Natural killer cell treated with Interleukin-12 subunit alpha and Interleukin-12 subunit beta and Interleukin-15 and Interleukin-18, amount 100 ng/mL, for 72 hours (primary cell): ENCODE data around the gene FHIT. TPM values are rescaled to one million over a fixed set of nuclear protein-coding genes. Genes with fewer than 3 reads are reported as not detected.

Experiments used
- ATAC-seq, 2 donors: fragments of 150-1000 bp; cut with Tn5 transposase in 1 of 2; sonication (Bioruptor Pico), chemical (Tn5 transposase) in 1 of 2; 2 replicates each; pipeline ENCODE4 v1.10.0; 2021
- DNase-seq: peaks from one replicate; pipeline ENCODE4 v3.0.0; 2022; ENCODE audit warnings: low spot score
- H3K27ac Mint-ChIP-seq, 2 donors: 1 replicate in 1 of 2; 2 replicates in 1 of 2; pipeline ENCODE4 v1.8.0; 2022; ENCODE audit warnings: mixed read lengths in 2 of 2, mild to moderate bottlenecking in 1 of 2, moderate library complexity in 1 of 2
- H3K27me3 Mint-ChIP-seq, 2 donors: 1 replicate in 1 of 2; 2 replicates in 1 of 2; pipeline ENCODE4 v1.8.0; 2022; ENCODE audit warnings: mixed read lengths in 2 of 2
- H3K36me3 Mint-ChIP-seq: one replicate; pipeline ENCODE4 v1.8.0; 2022; ENCODE audit warnings: mixed read lengths
- H3K4me1 Mint-ChIP-seq, 2 donors: 1 replicate in 1 of 2; 2 replicates in 1 of 2; pipeline ENCODE4 v1.8.0; 2022; ENCODE audit warnings: low read depth in 2 of 2, mixed read lengths in 2 of 2, mild to moderate bottlenecking in 1 of 2
- H3K4me3 Mint-ChIP-seq: one replicate; pipeline ENCODE4 v1.8.0; 2022; ENCODE audit warnings: mixed read lengths
- H3K9me3 Mint-ChIP-seq: 2 replicates; pipeline ENCODE4 v1.8.0; 2022; ENCODE audit warnings: mixed read lengths
- total RNA-seq, 2 donors: library from RNA; stranded (reverse); gene quantifications; one replicate each; pipeline ENCODE4 v1.2.3, GENCODE V29; 2022

FHIT gene
- total RNA-seq, 2 donors from 2014 or later: 2.4 to 3.0 TPM

DNA sequence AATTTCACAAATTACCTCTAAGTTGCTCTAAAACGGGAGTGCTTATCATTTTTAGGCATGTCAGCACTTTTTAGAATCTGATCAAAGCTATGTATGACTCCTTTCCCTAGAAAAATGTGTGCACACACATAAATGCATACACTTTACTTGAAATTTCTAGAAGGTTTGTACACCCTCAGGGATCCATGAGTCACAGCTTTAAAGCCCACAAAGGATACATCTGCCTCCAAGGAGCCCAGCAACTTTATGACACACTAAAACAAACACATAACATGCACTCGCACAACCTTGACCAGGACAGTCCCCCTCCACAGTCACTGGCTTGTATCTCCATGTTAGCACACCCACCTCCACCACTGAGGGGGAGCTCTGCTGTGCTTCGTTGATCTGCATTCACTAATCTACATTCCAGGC is 1479.5 kb downstream of the FHIT start:
- Mint-ChIP-seq H3K27ac (no peak overlapping the region), H3K9me3 (no peaks in the 10 kb centered on the region), H3K36me3 (no peaks in the 10 kb centered on the region), H3K4me1 (peaks cover 22 to 33% of the 10 kb centered on the region in 2 donors), H3K4me3 (no peak overlapping the region), H3K27me3 (peaks cover 13 to 14% of the 10 kb centered on the region in 2 donors)
- ATAC-seq: no peak
- no peak for DNase-seq

DNA sequence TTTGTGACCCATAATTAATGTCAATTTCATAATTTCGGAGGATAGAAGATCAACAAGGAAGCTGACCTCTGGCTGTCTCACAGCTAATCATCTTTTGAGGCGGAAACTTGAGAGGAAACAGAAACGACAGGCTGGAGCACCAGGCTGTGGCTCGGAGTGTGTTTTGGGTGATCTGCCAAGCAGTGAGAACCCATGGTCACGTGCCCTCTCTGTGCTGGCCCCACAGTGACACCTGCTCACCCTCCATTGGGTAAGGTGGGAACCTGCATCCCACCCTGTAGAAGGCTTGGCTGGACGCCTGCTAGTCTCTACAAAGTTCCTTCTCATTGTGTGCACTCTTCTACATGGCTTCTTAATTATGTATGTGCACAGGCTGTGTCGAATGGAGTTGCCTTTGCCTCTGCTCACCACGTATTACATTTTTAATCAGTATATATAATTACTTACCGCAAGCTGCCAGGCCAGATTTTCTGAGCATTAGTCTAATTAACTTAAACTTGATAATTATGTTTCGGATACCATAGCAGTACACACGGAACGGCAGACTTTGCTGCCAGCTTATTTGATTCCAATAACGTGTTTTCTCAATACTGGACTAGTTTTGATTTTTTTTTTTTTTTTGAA is 1482.0 kb downstream of the FHIT start:
- no peak overlapping the region for H3K27ac Mint-ChIP-seq
- DNase-seq (no peak), ATAC-seq (no peak)
- H3K4me1 Mint-ChIP-seq: peaks cover 22 to 24% of the 10 kb centered on the region in 2 donors
- no peaks in the 10 kb centered on the region for H3K9me3 Mint-ChIP-seq
- H3K36me3 Mint-ChIP-seq: no peaks in the 10 kb centered on the region
- no peak overlapping the region for H3K4me3 Mint-ChIP-seq
- peaks cover 11 to 13% of the 10 kb centered on the region in 2 donors for H3K27me3 Mint-ChIP-seq

DNA sequence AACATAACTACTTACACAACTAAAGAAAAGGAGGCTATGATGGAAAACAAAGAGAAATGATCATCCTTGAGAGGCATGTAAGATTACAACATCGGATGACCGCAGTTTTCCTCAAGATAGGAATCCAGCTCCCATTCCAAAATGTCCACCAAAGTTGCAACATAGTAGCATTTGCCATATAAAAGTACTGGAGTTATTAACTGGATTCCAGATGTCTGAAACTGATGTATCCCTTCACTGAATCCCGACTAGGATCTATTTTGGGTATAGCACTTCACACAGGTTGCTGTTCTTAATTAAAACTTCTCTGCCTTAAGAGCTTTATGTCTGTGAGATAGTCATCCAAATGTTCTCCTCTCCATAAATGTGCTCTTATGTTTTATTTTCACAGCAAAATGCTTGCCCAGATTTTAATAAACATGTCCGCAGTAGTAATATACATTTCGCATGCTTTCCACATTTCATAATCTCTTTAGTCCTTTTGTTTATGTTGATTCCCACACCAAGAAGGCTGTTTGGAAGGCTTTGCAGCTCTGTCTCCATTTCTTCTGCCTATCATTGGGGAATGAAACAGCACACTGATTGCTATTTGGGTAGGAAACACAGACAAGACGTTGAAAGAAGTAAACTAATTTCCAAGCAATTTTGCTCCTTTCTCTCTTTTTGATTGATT is 1484.9 kb downstream of the FHIT start:
- no peak for ATAC-seq
- Mint-ChIP-seq H3K27ac (no peak overlapping the region), H3K4me1 (peaks cover 0 to 3% of the 10 kb centered on the region in 2 donors), H3K36me3 (no peaks in the 10 kb centered on the region), H3K27me3 (peaks cover 7 to 13% of the 10 kb centered on the region in 2 donors), H3K4me3 (no peak overlapping the region), H3K9me3 (no peaks in the 10 kb centered on the region)
- DNase-seq: no peak

DNA sequence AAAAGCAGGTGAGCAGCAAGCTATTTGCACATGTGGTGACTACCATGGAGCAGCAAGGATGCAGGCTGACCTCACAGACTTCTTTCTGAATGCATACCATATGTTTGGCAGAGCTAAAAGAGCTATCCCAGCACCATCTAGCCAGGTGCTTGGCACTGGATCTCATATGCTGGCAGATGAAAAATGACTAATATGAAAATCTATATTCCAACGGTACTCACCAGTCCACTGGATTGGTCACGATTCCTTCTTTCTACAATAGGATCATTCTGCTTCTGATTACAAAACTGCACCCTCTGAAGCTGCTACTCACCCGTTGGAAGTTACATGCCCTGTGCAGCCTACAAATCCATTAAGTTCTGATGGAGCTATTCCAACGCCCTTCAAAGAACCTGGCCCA is 1487.1 kb downstream of the FHIT start:
- DNase-seq: no peak
- Mint-ChIP-seq H3K4me1 (peaks cover 2 to 9% of the 10 kb centered on the region in 2 donors), H3K9me3 (no peaks in the 10 kb centered on the region)

DNA sequence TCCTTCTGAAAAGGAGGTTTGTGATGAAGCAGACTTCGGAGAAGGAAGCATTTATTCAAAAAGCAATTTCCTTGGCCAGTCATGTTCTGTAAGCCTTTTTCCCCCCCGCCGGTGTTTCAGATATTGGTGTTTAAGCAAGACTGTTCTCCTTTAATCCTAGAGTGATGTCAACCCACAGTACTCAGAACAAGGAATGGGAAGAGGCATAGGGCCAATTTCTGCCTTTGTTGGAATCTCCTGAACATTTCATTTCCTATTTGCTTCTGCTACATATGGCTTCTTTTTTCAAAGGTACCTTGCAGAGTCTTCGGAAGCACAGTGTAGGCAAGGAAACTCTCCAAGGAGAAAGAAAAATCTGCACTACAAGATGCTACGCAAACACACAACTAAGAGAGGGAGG is 1488.3 kb downstream of the FHIT start:
- H3K9me3 Mint-ChIP-seq: peaks cover 4% of the 10 kb centered on the region
- H3K4me3 Mint-ChIP-seq: no peak overlapping the region
- no peak for ATAC-seq
- H3K27ac Mint-ChIP-seq: no peak overlapping the region
- DNase-seq: no peak
- H3K27me3 Mint-ChIP-seq: peaks cover 0 to 3% of the 10 kb centered on the region in 2 donors
- H3K36me3 Mint-ChIP-seq: no peaks in the 10 kb centered on the region
- peaks cover 8 to 18% of the 10 kb centered on the region in 2 donors for H3K4me1 Mint-ChIP-seq

More for the DNA sequence above, 1487.1 kb downstream of the FHIT start:
- Mint-ChIP-seq H3K36me3 (no peaks in the 10 kb centered on the region), H3K4me3 (no peak overlapping the region), H3K27ac (no peak overlapping the region), H3K27me3 (peaks cover 0 to 3% of the 10 kb centered on the region in 2 donors)
- no peak for ATAC-seq

DNA sequence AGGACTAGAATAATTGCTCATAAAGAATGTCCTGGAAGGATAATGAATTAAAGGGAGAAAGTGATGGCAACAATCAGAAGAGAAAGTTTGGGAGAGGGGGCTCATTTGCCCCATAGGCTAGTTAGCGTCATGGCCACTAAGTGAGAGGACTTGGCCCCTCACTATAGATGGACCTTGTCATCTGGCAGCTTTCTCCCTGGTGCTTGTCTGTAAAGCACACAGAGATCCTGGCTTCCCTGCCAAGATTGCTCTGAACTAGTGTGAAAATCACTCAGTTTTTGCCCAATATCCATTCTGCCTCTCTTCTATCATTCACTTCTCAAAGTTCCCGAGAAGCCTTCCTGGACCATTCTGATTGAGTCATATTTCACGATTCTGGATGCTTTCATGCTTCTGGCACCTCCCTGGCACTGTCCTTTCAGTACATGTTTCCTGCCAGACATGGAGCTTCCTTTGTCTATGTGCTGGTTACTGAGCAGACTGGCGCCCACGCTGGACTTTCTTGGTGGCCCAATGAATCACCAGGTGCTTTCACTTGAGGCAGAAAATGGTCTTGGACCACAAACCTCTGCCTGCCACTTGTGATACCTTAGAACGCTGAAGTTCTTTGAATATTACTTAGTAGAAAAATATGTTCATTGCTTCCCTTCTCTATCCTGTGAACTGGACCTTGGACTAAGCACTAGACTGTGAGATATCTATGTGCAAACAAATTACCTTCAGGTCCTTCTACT is 1491.8 kb downstream of the FHIT start:
- no peak for DNase-seq
- ATAC-seq: peak; percentile 47 to 73
- Mint-ChIP-seq H3K27ac (peak overlapping the region; percentile 7 to 38), H3K27me3 (peaks cover 0 to 7% of the 10 kb centered on the region in 2 donors), H3K4me1 (peaks cover 8 to 26% of the 10 kb centered on the region in 2 donors), H3K9me3 (peaks cover 4% of the 10 kb centered on the region), H3K36me3 (no peaks in the 10 kb centered on the region), H3K4me3 (peak overlapping the region; percentile 50)

DNA sequence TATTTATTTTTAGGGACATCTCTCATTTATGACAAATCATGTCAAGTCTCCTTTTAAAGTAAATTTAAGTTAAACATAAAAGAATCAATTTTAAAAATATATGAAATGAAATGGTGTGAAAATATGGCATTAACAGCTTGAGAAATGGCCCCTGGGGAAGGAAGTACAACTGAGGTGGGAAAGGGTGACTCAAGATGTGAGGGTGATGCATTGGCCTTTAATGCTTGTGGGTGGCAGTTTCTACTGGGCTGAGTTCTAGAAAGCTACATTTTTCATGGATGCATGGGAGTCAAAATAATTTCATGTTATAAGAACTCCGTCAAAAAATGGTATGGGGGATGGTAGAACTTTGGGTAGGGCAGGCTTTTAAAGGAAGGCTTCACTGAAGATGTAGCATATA is 1492.6 kb downstream of the FHIT start:
- Mint-ChIP-seq H3K36me3 (no peaks in the 10 kb centered on the region), H3K27me3 (peaks cover 0 to 9% of the 10 kb centered on the region in 2 donors), H3K4me1 (peaks cover 8 to 29% of the 10 kb centered on the region in 2 donors), H3K27ac (peak overlapping the region; percentile 7 to 38), H3K4me3 (peak overlapping the region; percentile 50), H3K9me3 (peaks cover 4% of the 10 kb centered on the region)
- no peak for DNase-seq
- peak in 1 of 2 donors; percentile 56 for ATAC-seq

DNA sequence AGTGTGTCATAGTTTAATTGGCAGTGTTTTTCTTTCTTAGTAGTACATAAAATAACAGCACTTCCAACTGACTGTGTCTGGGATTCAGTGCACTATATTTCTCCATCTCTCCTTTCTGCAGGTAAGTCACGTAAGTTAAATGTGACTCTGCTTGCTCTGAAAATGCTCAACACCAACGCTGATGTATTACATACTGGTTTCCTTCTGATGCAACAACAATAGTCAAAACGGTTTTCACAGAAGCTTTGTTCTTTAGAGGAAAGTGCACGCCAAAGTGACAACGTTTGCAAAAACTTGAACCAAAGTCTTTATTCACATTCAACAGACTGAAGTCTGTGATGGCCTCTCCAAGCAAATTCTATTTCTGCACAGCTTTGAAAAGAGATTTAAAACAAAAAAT is 1494.3 kb downstream of the FHIT start:
- Mint-ChIP-seq H3K9me3 (peaks cover 4% of the 10 kb centered on the region), H3K27me3 (peaks cover 0 to 6% of the 10 kb centered on the region in 2 donors), H3K27ac (no peak overlapping the region), H3K4me1 (peaks cover 8 to 35% of the 10 kb centered on the region in 2 donors), H3K36me3 (no peaks in the 10 kb centered on the region), H3K4me3 (no peak overlapping the region)
- DNase-seq: no peak
- ATAC-seq: no peak

DNA sequence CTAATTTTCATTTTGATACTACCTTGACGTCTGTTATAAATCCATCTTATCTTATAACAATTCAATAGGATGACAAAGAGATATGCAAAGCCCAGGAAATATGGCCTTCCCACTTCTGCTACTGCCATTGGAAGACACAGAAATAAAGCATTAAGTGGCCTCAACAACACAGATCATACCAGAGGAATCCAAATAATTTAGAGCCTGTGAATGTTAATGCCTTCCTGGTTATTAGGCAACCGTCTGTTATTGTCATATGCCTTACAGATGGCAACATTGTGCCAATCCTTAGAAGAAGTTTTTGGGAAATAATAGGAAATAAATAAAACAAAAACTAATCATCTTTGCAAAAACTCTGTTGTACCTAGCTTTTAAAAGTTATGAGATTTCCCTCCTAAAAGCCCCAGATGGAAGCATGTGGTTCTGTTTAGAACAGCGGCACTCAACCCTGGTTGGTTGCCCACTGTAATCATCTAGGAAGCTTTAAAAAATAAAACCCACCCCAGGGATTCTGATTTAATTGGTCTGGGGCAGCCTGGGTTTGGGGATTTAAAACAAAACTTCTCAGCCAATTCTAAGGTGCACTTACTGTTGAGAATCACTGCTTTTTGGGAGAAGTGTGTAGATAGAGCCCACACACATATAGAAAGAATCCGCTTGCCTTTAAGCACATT is 1496.7 kb downstream of the FHIT start:
- Mint-ChIP-seq H3K27me3 (peaks cover 0 to 6% of the 10 kb centered on the region in 2 donors), H3K36me3 (no peaks in the 10 kb centered on the region), H3K9me3 (peaks cover 4% of the 10 kb centered on the region), H3K4me3 (no peak overlapping the region), H3K27ac (no peak overlapping the region), H3K4me1 (peaks cover 8 to 30% of the 10 kb centered on the region in 2 donors)
- DNase-seq: no peak
- ATAC-seq: no peak

DNA sequence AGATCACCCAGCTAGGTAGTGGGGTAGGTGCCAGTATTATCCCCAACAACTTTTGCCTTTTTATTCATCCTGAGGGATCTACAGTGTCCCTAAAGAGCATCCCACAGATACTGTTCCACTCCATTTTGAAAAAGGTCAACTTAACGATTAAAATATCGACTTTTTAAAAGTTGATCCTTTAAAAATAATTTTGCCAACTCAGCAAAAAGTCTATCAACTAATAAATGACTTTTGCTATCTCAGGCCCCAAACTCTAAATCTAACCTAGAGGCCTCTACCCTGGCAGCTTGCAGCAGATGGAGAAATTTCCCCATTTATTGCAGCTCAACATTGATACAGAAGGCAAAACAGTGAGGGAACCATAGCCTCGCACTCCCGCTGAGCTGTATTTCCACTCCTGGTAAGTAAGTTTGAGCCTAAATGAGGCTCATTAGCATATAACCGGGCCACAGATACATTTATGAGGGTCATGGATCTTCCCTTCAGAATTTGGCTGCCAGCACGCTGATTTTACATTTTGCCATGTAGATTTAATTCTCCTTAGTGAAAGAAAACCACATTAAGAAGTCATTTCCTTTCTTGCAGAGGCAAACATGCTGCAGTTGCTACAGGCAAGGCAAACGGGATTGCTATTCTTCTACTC is 1497.3 kb downstream of the FHIT start:
- H3K4me1 Mint-ChIP-seq: peaks cover 4 to 24% of the 10 kb centered on the region in 2 donors
- H3K27me3 Mint-ChIP-seq: peaks cover 0 to 6% of the 10 kb centered on the region in 2 donors
- H3K36me3 Mint-ChIP-seq: no peaks in the 10 kb centered on the region
- DNase-seq (no peak), ATAC-seq (no peak)
- H3K9me3 Mint-ChIP-seq: peaks cover 2% of the 10 kb centered on the region
- no peak overlapping the region for H3K27ac Mint-ChIP-seq
- no peak overlapping the region for H3K4me3 Mint-ChIP-seq

DNA sequence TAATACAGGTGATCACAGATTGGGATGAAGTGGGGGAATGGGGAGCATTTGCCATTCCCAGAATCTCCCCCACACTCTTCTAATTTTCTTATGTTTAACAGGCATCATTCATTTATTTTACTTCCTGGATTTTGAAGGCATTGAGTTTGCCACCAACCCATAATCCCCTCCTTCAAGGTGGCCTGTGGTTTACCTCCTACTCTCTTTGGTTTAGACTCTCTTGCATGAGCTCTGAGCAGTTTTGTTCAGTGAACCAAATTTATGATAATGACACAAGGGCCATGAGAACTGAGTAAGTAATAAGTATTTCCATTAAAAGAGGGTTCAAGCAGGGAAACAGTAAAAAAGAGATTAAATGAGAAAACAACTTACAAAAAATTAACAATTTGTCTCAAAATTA is 1498.3 kb downstream of the FHIT start:
- Mint-ChIP-seq H3K4me1 (peaks cover 0 to 17% of the 10 kb centered on the region in 2 donors), H3K4me3 (no peak overlapping the region), H3K27me3 (peaks cover 0 to 6% of the 10 kb centered on the region in 2 donors), H3K36me3 (no peaks in the 10 kb centered on the region), H3K9me3 (no peaks in the 10 kb centered on the region), H3K27ac (no peak overlapping the region)
- no peak for DNase-seq
- ATAC-seq: no peak

DNA sequence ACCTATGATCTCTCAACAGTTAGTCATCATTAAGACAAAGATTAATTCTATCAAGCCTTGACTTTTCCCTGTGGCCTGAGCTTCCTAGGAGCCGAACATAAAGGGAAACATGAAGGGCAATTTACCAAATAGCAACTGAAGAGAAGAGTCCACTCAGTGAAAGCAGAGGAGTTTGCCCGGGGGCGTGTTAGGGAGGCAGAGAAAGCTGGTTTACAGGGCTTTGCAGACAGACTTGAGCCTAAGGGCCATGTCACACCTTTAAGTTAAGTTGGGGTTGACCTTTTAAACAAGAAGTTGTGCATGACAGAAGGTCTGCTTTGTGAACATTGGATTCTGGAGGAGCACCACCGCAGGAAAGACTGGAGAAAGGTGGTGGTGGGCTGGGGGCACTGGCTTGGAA is 1499.6 kb downstream of the FHIT start:
- no peak overlapping the region for H3K27ac Mint-ChIP-seq
- no peak for ATAC-seq
- H3K36me3 Mint-ChIP-seq: no peaks in the 10 kb centered on the region
- no peak for DNase-seq
- H3K4me1 Mint-ChIP-seq: peaks cover 0 to 17% of the 10 kb centered on the region in 2 donors
- H3K9me3 Mint-ChIP-seq: no peaks in the 10 kb centered on the region
- H3K27me3 Mint-ChIP-seq: peaks cover 0 to 6% of the 10 kb centered on the region in 2 donors
- H3K4me3 Mint-ChIP-seq: no peak overlapping the region

DNA sequence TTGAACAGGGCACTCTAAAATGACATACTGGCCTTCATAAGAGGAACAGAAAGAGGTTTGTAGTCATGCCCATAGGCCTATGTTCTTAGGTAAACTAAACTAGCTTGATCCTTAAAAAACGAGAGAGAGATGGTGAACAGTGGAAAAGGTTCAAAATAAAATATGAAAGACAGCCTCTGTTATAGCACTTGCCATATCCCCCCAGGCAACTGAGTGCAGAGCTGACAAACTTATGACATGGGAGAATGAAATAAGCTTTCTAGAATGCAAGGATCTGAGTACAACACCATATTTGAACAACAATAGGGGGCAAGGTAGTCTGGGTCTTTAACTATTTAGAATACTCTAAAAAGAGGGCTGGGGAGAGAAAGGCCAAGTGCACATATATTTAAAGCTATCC is 1500.9 kb downstream of the FHIT start:
- no peak for DNase-seq
- Mint-ChIP-seq H3K36me3 (no peaks in the 10 kb centered on the region), H3K27me3 (peaks cover 0 to 3% of the 10 kb centered on the region in 2 donors), H3K4me3 (no peak overlapping the region), H3K9me3 (no peaks in the 10 kb centered on the region), H3K27ac (no peak overlapping the region), H3K4me1 (peaks cover 0 to 14% of the 10 kb centered on the region in 2 donors)
- ATAC-seq: no peak
